ENCODE results near the gene EMP2. TPM values are rescaled to one million over a fixed set of nuclear protein-coding genes. Genes with fewer than 3 reads are reported as not detected.
A peak's percentile ranks its signal among the peaks of the same experiment; 100 is the strongest.

EMP2 gene
- total RNA-seq, 2 donors from 2014 or later = 40.3 to 66.8 TPM

- Histone ChIP-seq H3K27me3 (no peaks in the 10 kb centered on the region), H3K4me1 (peaks cover 0 to 13% of the 10 kb centered on the region in 2 donors), H3K4me3 (no peak overlapping the region), H3K36me3 (no peaks in the 10 kb centered on the region), H3K9me3 (no peaks in the 10 kb centered on the region), H3K27ac (no peak overlapping the region)
- no peak for DNase-seq (ENCODE audit: low spot score)
- TF ChIP-seq CTCF (IDR thresholded peaks at IDR 0.05) = no peak
Measured at GRCh38 chr16:10607157-10607556, 26.8 kb upstream of the EMP2 start.

GRCh38 chr16:10606607-10607006, 26.2 kb upstream of the EMP2 start:
- no peak for TF ChIP-seq CTCF (IDR thresholded peaks at IDR 0.05)
- peaks cover 0 to 19% of the 10 kb centered on the region in 2 donors for H3K4me1 ChIP-seq
- H3K4me3 ChIP-seq = no peak overlapping the region
- no peaks in the 10 kb centered on the region for H3K36me3 ChIP-seq
- no peak overlapping the region for H3K27ac ChIP-seq
- DNase-seq (ENCODE audit: low spot score) = no peak
- H3K9me3 ChIP-seq = no peaks in the 10 kb centered on the region
- no peaks in the 10 kb centered on the region for H3K27me3 ChIP-seq

- Histone ChIP-seq H3K4me1 (peaks cover 0 to 28% of the 10 kb centered on the region in 2 donors), H3K27me3 (no peaks in the 10 kb centered on the region), H3K27ac (no peak overlapping the region), H3K9me3 (no peaks in the 10 kb centered on the region), H3K36me3 (no peaks in the 10 kb centered on the region), H3K4me3 (no peak overlapping the region)
- TF ChIP-seq CTCF (IDR thresholded peaks at IDR 0.05) = no peak
- no peak for DNase-seq (ENCODE audit: low spot score)
Measured at GRCh38 chr16:10605636-10606035, 25.2 kb upstream of the EMP2 start.

- no peaks in the 10 kb centered on the region for H3K27me3 ChIP-seq
- H3K9me3 ChIP-seq = no peaks in the 10 kb centered on the region
- DNase-seq (ENCODE audit: low spot score) = no peak
- no peak overlapping the region for H3K4me3 ChIP-seq
- H3K27ac ChIP-seq = peak overlapping the region; percentile 35 to 74
- no peaks in the 10 kb centered on the region for H3K36me3 ChIP-seq
- peaks cover 0 to 44% of the 10 kb centered on the region in 2 donors for H3K4me1 ChIP-seq
- TF ChIP-seq CTCF (IDR thresholded peaks at IDR 0.05) = no peak
Measured at GRCh38 chr16:10601444-10602408, 21.3 kb upstream of the EMP2 start.

- no peaks in the 10 kb centered on the region for H3K36me3 ChIP-seq
- no peak for TF ChIP-seq CTCF (IDR thresholded peaks at IDR 0.05)
- no peak for DNase-seq (ENCODE audit: low spot score)
- H3K27ac ChIP-seq = peak overlapping the region; percentile 35 to 74
- H3K4me3 ChIP-seq = no peak overlapping the region
- no peaks in the 10 kb centered on the region for H3K27me3 ChIP-seq
- H3K4me1 ChIP-seq = peaks cover 0 to 44% of the 10 kb centered on the region in 2 donors
- H3K9me3 ChIP-seq = no peaks in the 10 kb centered on the region
Measured at GRCh38 chr16:10600782-10601443, 20.5 kb upstream of the EMP2 start.

All from right atrium auricular region (tissue), 2 donors.